NB4 (cell line): ENCODE measurements around the gene VMAC.

Experiments
- CTCF ChIP-seq: IDR thresholded peaks from one replicate; pipeline ENCODE4 v1.5.1; 2012; ENCODE audit warnings: low read depth, low read length
- MYC ChIP-seq: IDR thresholded peaks from 2 replicates; pipeline ENCODE4 v1.6.1; 2011; ENCODE audit warnings: low read depth, low read length

DNA sequence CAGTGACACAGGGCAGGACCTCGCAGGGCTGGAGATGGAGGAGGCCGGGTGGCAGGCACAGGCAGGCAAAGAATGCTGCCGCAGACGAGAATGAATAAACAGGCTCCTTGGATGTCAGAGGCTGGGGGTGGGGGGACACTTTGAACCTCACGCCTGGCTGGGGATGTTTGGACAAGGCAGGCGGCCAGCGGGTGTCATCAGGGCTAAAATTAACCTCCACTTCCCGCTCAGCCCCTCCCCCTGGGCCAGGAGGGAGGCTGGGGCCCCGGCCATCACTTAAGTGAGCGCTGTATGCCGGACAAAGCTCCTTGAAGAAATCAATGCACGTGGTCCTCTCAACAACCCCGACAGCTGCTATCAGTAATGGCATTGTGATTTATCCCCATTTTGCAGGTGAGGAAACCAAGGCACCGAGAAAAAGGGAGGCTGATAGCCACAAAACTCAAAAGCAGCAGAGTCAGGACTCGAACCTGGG, 24.0 kb upstream of the VMAC start:
- TF ChIP-seq CTCF (no peak), MYC (no peak)
